ENCODE data around the gene MRTFA. TPM values are rescaled to one million over a fixed set of nuclear protein-coding genes. Genes with fewer than 3 reads are reported as not detected.

The MRTFA gene
- total RNA-seq, 3 donors from 2014 or later = 32.4 to 45.3 (median 35.0) TPM

- ATAC-seq (no peak), DNase-seq (no peak)
- Histone ChIP-seq H3K4me1 (ENCODE audit: low read depth) (no peaks in the 10 kb centered on the region), H3K9me3 (no peaks in the 10 kb centered on the region), H3K4me3 (no peak overlapping the region), H3K36me3 (ENCODE audit: low read depth) (no peaks in the 10 kb centered on the region)
- intact Hi-C loops (cut with DNase I, micrococcal nuclease) = no loop called here
- no peak for TF ChIP-seq CTCF (IDR thresholded peaks at IDR 0.05)
These were observed 23.5 kb downstream of the MRTFA start for GRCh38 chr22:40613067-40613466.

- no peak overlapping the region for H3K4me3 ChIP-seq
- intact Hi-C loops (cut with DNase I, micrococcal nuclease) = no loop called here
- H3K9me3 ChIP-seq = no peaks in the 10 kb centered on the region
- no peaks in the 10 kb centered on the region for H3K4me1 ChIP-seq (ENCODE audit: low read depth)
- ATAC-seq (no peak), DNase-seq (no peak)
- no peaks in the 10 kb centered on the region for H3K36me3 ChIP-seq (ENCODE audit: low read depth)
- TF ChIP-seq CTCF (IDR thresholded peaks at IDR 0.05) = no peak
These were observed 24.2 kb downstream of the MRTFA start for GRCh38 chr22:40612291-40612751.

GRCh38 chr22:40611606-40612005, 24.9 kb downstream of the MRTFA start:
- ATAC-seq = no peak
- TF ChIP-seq CTCF (IDR thresholded peaks at IDR 0.05) = no peak
- DNase-seq = no peak
- no peaks in the 10 kb centered on the region for H3K9me3 ChIP-seq
- H3K36me3 ChIP-seq (ENCODE audit: low read depth) = no peaks in the 10 kb centered on the region
- intact Hi-C loops (cut with DNase I, micrococcal nuclease) = no loop called here
- peaks cover 2% of the 10 kb centered on the region for H3K4me1 ChIP-seq (ENCODE audit: low read depth)
- H3K4me3 ChIP-seq = no peak overlapping the region

GRCh38 chr22:40610329-40610850, 26.1 kb downstream of the MRTFA start:
- TF ChIP-seq CTCF (IDR thresholded peaks at IDR 0.05) = no peak
- H3K4me1 ChIP-seq (ENCODE audit: low read depth) = peaks cover 13% of the 10 kb centered on the region
- H3K9me3 ChIP-seq = no peaks in the 10 kb centered on the region
- H3K4me3 ChIP-seq = no peak overlapping the region
- ATAC-seq = no peak
- DNase-seq = no peak
- intact Hi-C loops (cut with DNase I, micrococcal nuclease) = no loop called here
- H3K36me3 ChIP-seq (ENCODE audit: low read depth) = no peaks in the 10 kb centered on the region

- no peak for DNase-seq
- intact Hi-C loops (cut with DNase I, micrococcal nuclease) = no loop called here
- no peak for ATAC-seq
These were observed 27.3 kb downstream of the MRTFA start for GRCh38 chr22:40609216-40609615.

More at GRCh38 chr22:40609216-40609615, 27.3 kb downstream of the MRTFA start:
- H3K4me3 ChIP-seq = no peak overlapping the region
- H3K4me1 ChIP-seq (ENCODE audit: low read depth) = peaks cover 13% of the 10 kb centered on the region
- no peaks in the 10 kb centered on the region for H3K9me3 ChIP-seq
- H3K36me3 ChIP-seq (ENCODE audit: low read depth) = no peaks in the 10 kb centered on the region
- no peak for TF ChIP-seq CTCF (IDR thresholded peaks at IDR 0.05)

Data from mucosa of descending colon (tissue), 3 donors.